Measurements from ENCODE around the gene GRID2. TPM values are rescaled to one million over a fixed set of nuclear protein-coding genes. Genes with fewer than 3 reads are reported as not detected.
"Not testable (repeated sequence)": the region's sequence is repeated elsewhere in the genome, so short reads cannot be mapped to it uniquely, and the experiment has no call there.

Gene GRID2
- polyA plus RNA-seq, 1 donor = 0.57 TPM

GRCh38 chr4:92265021-92265420, 38.7 kb upstream of the GRID2 start:
- H3K27ac ChIP-seq (ENCODE audit: low read length) = no peak overlapping the region
- WGBS (ENCODE audit: insufficient coverage, low lambda C conversion rate) = 83% methylated on average over 1 of the region's 1 CpG
- H3K36me3 ChIP-seq (ENCODE audit: control insufficient read depth, insufficient read depth, low read length) = no peaks in the 10 kb centered on the region
- no peak overlapping the region for H3K4me3 ChIP-seq (ENCODE audit: low read length)
- no peaks in the 10 kb centered on the region for H3K4me1 ChIP-seq (ENCODE audit: control insufficient read depth, insufficient read depth, low read length)
- no peaks in the 10 kb centered on the region for H3K27me3 ChIP-seq (ENCODE audit: control insufficient read depth, insufficient read depth, low read length)
- H3K9me3 ChIP-seq (ENCODE audit: control insufficient read depth, low read depth, low read length) = no peaks in the 10 kb centered on the region
- DNase-seq = no peak

GRCh38 chr4:92265798-92266197, 38.0 kb upstream of the GRID2 start:
- Histone ChIP-seq H3K4me3 (ENCODE audit: low read length) (no peak overlapping the region), H3K4me1 (ENCODE audit: control insufficient read depth, insufficient read depth, low read length) (no peaks in the 10 kb centered on the region), H3K36me3 (ENCODE audit: control insufficient read depth, insufficient read depth, low read length) (no peaks in the 10 kb centered on the region), H3K27me3 (ENCODE audit: control insufficient read depth, insufficient read depth, low read length) (no peaks in the 10 kb centered on the region), H3K9me3 (ENCODE audit: control insufficient read depth, low read depth, low read length) (no peaks in the 10 kb centered on the region), H3K27ac (ENCODE audit: low read length) (no peak overlapping the region)
- DNase-seq = no peak

GRCh38 chr4:92266521-92266920, 37.2 kb upstream of the GRID2 start:
- whole genome bisulfite sequencing (ENCODE audit: insufficient coverage, low lambda C conversion rate) = 46% methylated on average over 2 of the region's 3 CpGs
- H3K27ac ChIP-seq (ENCODE audit: low read length) = no peak overlapping the region

GRCh38 chr4:92268642-92269041, 35.1 kb upstream of the GRID2 start:
- Histone ChIP-seq H3K27me3 (ENCODE audit: control insufficient read depth, insufficient read depth, low read length) (no peaks in the 10 kb centered on the region), H3K9me3 (ENCODE audit: control insufficient read depth, low read depth, low read length) (no peaks in the 10 kb centered on the region), H3K4me1 (ENCODE audit: control insufficient read depth, insufficient read depth, low read length) (no peaks in the 10 kb centered on the region), H3K27ac (ENCODE audit: low read length) (no peak overlapping the region), H3K4me3 (ENCODE audit: low read length) (no peak overlapping the region), H3K36me3 (ENCODE audit: control insufficient read depth, insufficient read depth, low read length) (no peaks in the 10 kb centered on the region)
- 95% methylated on average over 4 of the region's 4 CpGs for WGBS (ENCODE audit: insufficient coverage, low lambda C conversion rate)
- no peak for DNase-seq

More at GRCh38 chr4:92266521-92266920, 37.2 kb upstream of the GRID2 start:
- Histone ChIP-seq H3K4me3 (ENCODE audit: low read length) (no peak overlapping the region), H3K27me3 (ENCODE audit: control insufficient read depth, insufficient read depth, low read length) (no peaks in the 10 kb centered on the region), H3K9me3 (ENCODE audit: control insufficient read depth, low read depth, low read length) (no peaks in the 10 kb centered on the region), H3K36me3 (ENCODE audit: control insufficient read depth, insufficient read depth, low read length) (no peaks in the 10 kb centered on the region), H3K4me1 (ENCODE audit: control insufficient read depth, insufficient read depth, low read length) (no peaks in the 10 kb centered on the region)
- no peak for DNase-seq

GRCh38 chr4:92270908-92271307, 32.9 kb upstream of the GRID2 start:
- Histone ChIP-seq H3K9me3 (ENCODE audit: control insufficient read depth, low read depth, low read length) (no peaks in the 10 kb centered on the region), H3K36me3 (ENCODE audit: control insufficient read depth, insufficient read depth, low read length) (no peaks in the 10 kb centered on the region), H3K4me3 (ENCODE audit: low read length) (no peak overlapping the region), H3K4me1 (ENCODE audit: control insufficient read depth, insufficient read depth, low read length) (no peaks in the 10 kb centered on the region), H3K27ac (ENCODE audit: low read length) (no peak overlapping the region), H3K27me3 (ENCODE audit: control insufficient read depth, insufficient read depth, low read length) (no peaks in the 10 kb centered on the region)
- DNase-seq = no peak
- 20% methylated on average over 1 of the region's 2 CpGs for WGBS (ENCODE audit: insufficient coverage, low lambda C conversion rate)

GRCh38 chr4:92271551-92271950, 32.2 kb upstream of the GRID2 start:
- not testable (repeated sequence) for H3K4me3 ChIP-seq (ENCODE audit: low read length); H3K9me3 ChIP-seq (ENCODE audit: control insufficient read depth, low read depth, low read length); H3K27ac ChIP-seq (ENCODE audit: low read length); H3K4me1 ChIP-seq (ENCODE audit: control insufficient read depth, insufficient read depth, low read length); H3K36me3 ChIP-seq (ENCODE audit: control insufficient read depth, insufficient read depth, low read length); DNase-seq; H3K27me3 ChIP-seq (ENCODE audit: control insufficient read depth, insufficient read depth, low read length)
- no CpG with 5 or more reads among the region's 4 CpGs for WGBS (ENCODE audit: insufficient coverage, low lambda C conversion rate)

GRCh38 chr4:92277057-92277881, 26.5 kb upstream of the GRID2 start:
- WGBS (ENCODE audit: insufficient coverage, low lambda C conversion rate) = no CpG with 5 or more reads among the region's 8 CpGs
- H3K4me3 ChIP-seq (ENCODE audit: low read length) = not testable (repeated sequence)

GRCh38 chr4:92279296-92279695, 24.5 kb upstream of the GRID2 start:
- H3K27ac ChIP-seq (ENCODE audit: low read length) = no peak overlapping the region
- no peak overlapping the region for H3K4me3 ChIP-seq (ENCODE audit: low read length)
- no peaks in the 10 kb centered on the region for H3K9me3 ChIP-seq (ENCODE audit: control insufficient read depth, low read depth, low read length)
- no peaks in the 10 kb centered on the region for H3K27me3 ChIP-seq (ENCODE audit: control insufficient read depth, insufficient read depth, low read length)
- H3K36me3 ChIP-seq (ENCODE audit: control insufficient read depth, insufficient read depth, low read length) = no peaks in the 10 kb centered on the region
- no peaks in the 10 kb centered on the region for H3K4me1 ChIP-seq (ENCODE audit: control insufficient read depth, insufficient read depth, low read length)
- no peak for DNase-seq
- WGBS (ENCODE audit: insufficient coverage, low lambda C conversion rate) = 88% methylated on average over 1 of the region's 1 CpG

More at GRCh38 chr4:92277057-92277881, 26.5 kb upstream of the GRID2 start:
- not testable (repeated sequence) for H3K27ac ChIP-seq (ENCODE audit: low read length); H3K4me1 ChIP-seq (ENCODE audit: control insufficient read depth, insufficient read depth, low read length); H3K36me3 ChIP-seq (ENCODE audit: control insufficient read depth, insufficient read depth, low read length); DNase-seq; H3K9me3 ChIP-seq (ENCODE audit: control insufficient read depth, low read depth, low read length); H3K27me3 ChIP-seq (ENCODE audit: control insufficient read depth, insufficient read depth, low read length)

- Histone ChIP-seq H3K27me3 (ENCODE audit: control insufficient read depth, insufficient read depth, low read length) (peaks cover 24% of the 10 kb centered on the region), H3K27ac (ENCODE audit: low read length) (no peak overlapping the region)
- no peak for DNase-seq
Observed at GRCh38 chr4:92299152-92299551, 4.6 kb upstream of the GRID2 start.

GRCh38 chr4:92304121-92304520, 355 bp downstream of the GRID2 start:
- H3K27me3 ChIP-seq (ENCODE audit: control insufficient read depth, insufficient read depth, low read length) = peaks cover 50% of the 10 kb centered on the region
- peaks cover 5% of the 10 kb centered on the region for H3K9me3 ChIP-seq (ENCODE audit: control insufficient read depth, low read depth, low read length)
- no peaks in the 10 kb centered on the region for H3K36me3 ChIP-seq (ENCODE audit: control insufficient read depth, insufficient read depth, low read length)
- no peak overlapping the region for H3K27ac ChIP-seq (ENCODE audit: low read length)
- WGBS (ENCODE audit: insufficient coverage, low lambda C conversion rate) = no CpG with 5 or more reads among the region's 22 CpGs
- peaks cover 13% of the 10 kb centered on the region for H3K4me1 ChIP-seq (ENCODE audit: control insufficient read depth, insufficient read depth, low read length)
- H3K4me3 ChIP-seq (ENCODE audit: low read length) = peak overlapping the region; percentile 19
- DNase-seq = no peak

More at GRCh38 chr4:92299152-92299551, 4.6 kb upstream of the GRID2 start:
- H3K36me3 ChIP-seq (ENCODE audit: control insufficient read depth, insufficient read depth, low read length) = no peaks in the 10 kb centered on the region
- no peak overlapping the region for H3K4me3 ChIP-seq (ENCODE audit: low read length)
- H3K4me1 ChIP-seq (ENCODE audit: control insufficient read depth, insufficient read depth, low read length) = no peaks in the 10 kb centered on the region
- no peaks in the 10 kb centered on the region for H3K9me3 ChIP-seq (ENCODE audit: control insufficient read depth, low read depth, low read length)

- Histone ChIP-seq H3K4me1 (ENCODE audit: control insufficient read depth, insufficient read depth, low read length) (peaks cover 13% of the 10 kb centered on the region), H3K9me3 (ENCODE audit: control insufficient read depth, low read depth, low read length) (peaks cover 5% of the 10 kb centered on the region), H3K27me3 (ENCODE audit: control insufficient read depth, insufficient read depth, low read length) (peaks cover 50% of the 10 kb centered on the region), H3K27ac (ENCODE audit: low read length) (no peak overlapping the region), H3K4me3 (ENCODE audit: low read length) (no peak overlapping the region), H3K36me3 (ENCODE audit: control insufficient read depth, insufficient read depth, low read length) (no peaks in the 10 kb centered on the region)
- DNase-seq = peak in 1 of 2 donors; percentile 26
- no CpG with 5 or more reads among the region's 18 CpGs for WGBS (ENCODE audit: insufficient coverage, low lambda C conversion rate)
Observed at GRCh38 chr4:92304606-92305005, 840 bp downstream of the GRID2 start.

Measured in large intestine (tissue), 3 donors.